ENCODE results near the gene RGPD4. TPM values are rescaled to one million over a fixed set of nuclear protein-coding genes. Genes with fewer than 3 reads are reported as not detected.

The RGPD4 gene
- total RNA-seq, 1 experiment from 2014 or later = 0.04 TPM

DNA sequence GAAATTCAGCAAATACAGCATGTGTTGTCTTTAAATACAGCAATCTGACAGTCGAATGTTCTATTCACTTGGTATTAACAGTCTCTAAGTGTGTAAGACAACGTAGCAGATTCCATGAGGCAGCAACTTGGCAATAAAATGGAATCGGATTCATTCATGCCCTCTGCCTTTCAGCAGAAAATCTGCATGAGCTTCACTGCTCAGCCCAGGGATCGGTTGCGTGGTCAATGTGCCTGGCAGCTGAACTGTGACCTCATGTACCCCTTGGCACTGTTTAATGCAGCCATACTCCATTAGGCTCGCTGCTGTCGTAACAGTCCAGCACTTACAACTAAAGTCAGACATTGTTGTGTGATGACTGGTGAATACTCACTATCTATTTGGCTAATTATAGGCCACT, 17.7 kb upstream of the RGPD4 start:
- no peaks in the 10 kb centered on the region for H3K27me3 Mint-ChIP-seq (ENCODE audit: low read depth)
- ChIA-PET POLR2A (interaction anchor here (0.6 kb wide), 1 partner anchor 1118 kb away, joined by 4 read pairs; no protein-coding TSS in a partner anchor), CTCF (no interaction called here)
- no peak overlapping the region for H3K27ac Mint-ChIP-seq
- TF ChIP-seq ZMAT4 (CRISPR knock-in tag; IDR thresholded peaks at IDR 0.05) = no peak
- TF ChIP-seq TP53 (CRISPR knock-in tag; IDR thresholded peaks at IDR 0.05) = no peak
- TF ChIP-seq GTF2I (CRISPR knock-in tag; conservative IDR thresholded peaks at IDR 0.05) = no peak
- TF ChIP-seq MXD4 (CRISPR knock-in tag; IDR thresholded peaks at IDR 0.05; ENCODE audit: borderline replicate concordance) = no peak
- TF ChIP-seq, protein P1, sequence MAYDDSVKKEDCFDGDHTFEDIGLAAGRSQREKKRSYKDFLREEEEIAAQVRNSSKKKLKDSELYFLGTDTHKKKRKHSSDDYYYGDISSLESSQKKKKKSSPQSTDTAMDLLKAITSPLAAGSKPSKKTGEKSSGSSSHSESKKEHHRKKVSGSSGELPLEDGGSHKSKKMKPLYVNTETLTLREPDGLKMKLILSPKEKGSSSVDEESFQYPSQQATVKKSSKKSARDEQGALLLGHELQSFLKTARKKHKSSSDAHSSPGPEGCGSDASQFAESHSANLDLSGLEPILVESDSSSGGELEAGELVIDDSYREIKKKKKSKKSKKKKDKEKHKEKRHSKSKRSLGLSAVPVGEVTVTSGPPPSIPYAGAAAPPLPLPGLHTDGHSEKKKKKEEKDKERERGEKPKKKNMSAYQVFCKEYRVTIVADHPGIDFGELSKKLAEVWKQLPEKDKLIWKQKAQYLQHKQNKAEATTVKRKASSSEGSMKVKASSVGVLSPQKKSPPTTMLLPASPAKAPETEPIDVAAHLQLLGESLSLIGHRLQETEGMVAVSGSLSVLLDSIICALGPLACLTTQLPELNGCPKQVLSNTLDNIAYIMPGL (CRISPR knock-in tag; IDR thresholded peaks at IDR 0.05) = no peak
- TF ChIP-seq, protein P2, sequence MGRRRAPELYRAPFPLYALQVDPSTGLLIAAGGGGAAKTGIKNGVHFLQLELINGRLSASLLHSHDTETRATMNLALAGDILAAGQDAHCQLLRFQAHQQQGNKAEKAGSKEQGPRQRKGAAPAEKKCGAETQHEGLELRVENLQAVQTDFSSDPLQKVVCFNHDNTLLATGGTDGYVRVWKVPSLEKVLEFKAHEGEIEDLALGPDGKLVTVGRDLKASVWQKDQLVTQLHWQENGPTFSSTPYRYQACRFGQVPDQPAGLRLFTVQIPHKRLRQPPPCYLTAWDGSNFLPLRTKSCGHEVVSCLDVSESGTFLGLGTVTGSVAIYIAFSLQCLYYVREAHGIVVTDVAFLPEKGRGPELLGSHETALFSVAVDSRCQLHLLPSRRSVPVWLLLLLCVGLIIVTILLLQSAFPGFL (CRISPR knock-in tag; IDR thresholded peaks at IDR 0.05; ENCODE audit: borderline replicate concordance) = no peak
- no peak for TF ChIP-seq FOXK1 (CRISPR knock-in tag; IDR thresholded peaks at IDR 0.05)
- no peak overlapping the region for H3K4me3 Mint-ChIP-seq
- no peaks in the 10 kb centered on the region for H3K36me3 Mint-ChIP-seq
- no peak for ATAC-seq
- H3K4me1 Mint-ChIP-seq = peaks cover 17% of the 10 kb centered on the region
- no peak for DNase-seq (ENCODE audit: low spot score)
- H3K9me3 Mint-ChIP-seq = peaks cover 9% of the 10 kb centered on the region

DNA sequence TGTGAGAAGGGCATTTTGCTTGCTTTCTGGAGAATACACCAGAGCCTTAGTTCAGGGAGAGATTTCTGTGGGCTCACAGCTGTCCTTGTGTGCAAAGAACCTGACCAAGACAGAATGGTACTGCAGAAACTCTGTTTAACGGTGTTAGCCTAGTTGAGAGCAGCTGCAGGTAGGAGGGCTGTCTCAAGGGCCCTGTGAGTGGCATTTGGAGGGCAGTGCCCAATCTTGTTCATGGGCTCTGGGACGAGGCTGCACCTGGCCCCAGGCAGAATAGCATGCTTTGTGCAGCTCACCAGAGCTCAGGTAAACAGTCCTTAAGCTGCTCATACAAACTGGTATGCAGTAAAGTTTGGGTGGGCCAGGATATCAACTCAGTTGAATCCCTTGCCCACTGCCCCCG, 16.9 kb upstream of the RGPD4 start:
- TF ChIP-seq TEAD1 (CRISPR knock-in tag; IDR thresholded peaks at IDR 0.05) (no peak), NR2C2 (CRISPR knock-in tag; IDR thresholded peaks at IDR 0.05) (no peak), ETV6 (CRISPR knock-in tag; IDR thresholded peaks at IDR 0.05) (no peak), ZNF138 (CRISPR knock-in tag; conservative IDR thresholded peaks at IDR 0.05) (no peak), ZNF416 (CRISPR knock-in tag; IDR thresholded peaks at IDR 0.05) (no peak), NFYB (CRISPR knock-in tag; conservative IDR thresholded peaks at IDR 0.05; ENCODE audit: low read depth) (no peak), FOXP1 (CRISPR knock-in tag; IDR thresholded peaks at IDR 0.05; ENCODE audit: borderline replicate concordance) (no peak), ZNF281 (CRISPR knock-in tag; IDR thresholded peaks at IDR 0.05) (no peak)
- TF ChIP-seq, protein P2 (CRISPR knock-in tag; IDR thresholded peaks at IDR 0.05; ENCODE audit: borderline replicate concordance) = no peak
- Mint-ChIP-seq H3K27ac (no peak overlapping the region), H3K9me3 (peaks cover 14% of the 10 kb centered on the region), H3K36me3 (peaks cover 4% of the 10 kb centered on the region; the same call in 1 of the 2 replicates), H3K4me3 (no peak overlapping the region), H3K27me3 (ENCODE audit: low read depth) (no peaks in the 10 kb centered on the region), H3K4me1 (peaks cover 17% of the 10 kb centered on the region)
- DNase-seq (ENCODE audit: low spot score) (no peak), ATAC-seq (no peak)
- ChIA-PET CTCF (no interaction called here), POLR2A (no interaction called here)

DNA sequence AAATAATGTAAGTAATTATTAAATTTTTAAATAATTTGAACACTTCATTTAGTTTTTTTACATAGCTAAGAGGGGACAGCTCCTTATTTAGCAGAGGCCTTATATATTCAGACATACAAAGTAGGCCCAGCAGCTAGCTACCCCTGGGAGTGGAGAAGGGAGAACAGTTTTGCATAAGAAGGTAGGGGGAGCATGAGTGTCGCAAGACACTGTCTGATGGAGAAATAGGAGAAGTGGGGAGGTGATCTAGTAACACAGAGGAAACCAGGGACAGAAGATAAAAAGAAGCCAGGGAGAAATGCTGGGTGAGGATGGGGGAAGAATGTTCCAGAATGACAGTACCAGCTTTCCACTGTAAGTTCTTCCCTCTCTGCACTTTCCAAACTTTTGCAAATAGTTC, 16.0 kb upstream of the RGPD4 start:
- peaks cover 17% of the 10 kb centered on the region for H3K4me1 Mint-ChIP-seq
- no peak for DNase-seq (ENCODE audit: low spot score)
- H3K27me3 Mint-ChIP-seq (ENCODE audit: low read depth) = no peaks in the 10 kb centered on the region
- POLR2A ChIA-PET = interaction anchor here (0.8 kb wide), 1 partner anchor 40 kb away, joined by 3 read pairs; no protein-coding TSS in a partner anchor
- ATAC-seq = peak; percentile 72
- CTCF ChIA-PET = interaction anchor here (1.1 kb wide), 1 partner anchor 23 kb away, joined by 3 read pairs; no protein-coding TSS in a partner anchor
- H3K4me3 Mint-ChIP-seq = no peak overlapping the region
- peaks cover 13% of the 10 kb centered on the region for H3K9me3 Mint-ChIP-seq
- peaks cover 4% of the 10 kb centered on the region; the same call in 1 of the 2 replicates for H3K36me3 Mint-ChIP-seq
- H3K27ac Mint-ChIP-seq = no peak overlapping the region
- TF ChIP-seq ATF1 (CRISPR knock-in tag; IDR thresholded peaks at IDR 0.05) (no peak), MYBL2 (CRISPR knock-in tag; IDR thresholded peaks at IDR 0.05) (no peak), FOXJ3 (CRISPR knock-in tag; IDR thresholded peaks at IDR 0.05; ENCODE audit: borderline replicate concordance) (no peak)
- TF ChIP-seq, protein P3, sequence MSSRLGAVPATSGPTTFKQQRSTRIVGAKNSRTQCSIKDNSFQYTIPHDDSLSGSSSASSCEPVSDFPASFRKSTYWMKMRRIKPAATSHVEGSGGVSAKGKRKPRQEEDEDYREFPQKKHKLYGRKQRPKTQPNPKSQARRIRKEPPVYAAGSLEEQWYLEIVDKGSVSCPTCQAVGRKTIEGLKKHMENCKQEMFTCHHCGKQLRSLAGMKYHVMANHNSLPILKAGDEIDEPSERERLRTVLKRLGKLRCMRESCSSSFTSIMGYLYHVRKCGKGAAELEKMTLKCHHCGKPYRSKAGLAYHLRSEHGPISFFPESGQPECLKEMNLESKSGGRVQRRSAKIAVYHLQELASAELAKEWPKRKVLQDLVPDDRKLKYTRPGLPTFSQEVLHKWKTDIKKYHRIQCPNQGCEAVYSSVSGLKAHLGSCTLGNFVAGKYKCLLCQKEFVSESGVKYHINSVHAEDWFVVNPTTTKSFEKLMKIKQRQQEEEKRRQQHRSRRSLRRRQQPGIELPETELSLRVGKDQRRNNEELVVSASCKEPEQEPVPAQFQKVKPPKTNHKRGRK (CRISPR knock-in tag; IDR thresholded peaks at IDR 0.05; ENCODE audit: borderline replicate concordance) = no peak
- TF ChIP-seq, protein P4, sequence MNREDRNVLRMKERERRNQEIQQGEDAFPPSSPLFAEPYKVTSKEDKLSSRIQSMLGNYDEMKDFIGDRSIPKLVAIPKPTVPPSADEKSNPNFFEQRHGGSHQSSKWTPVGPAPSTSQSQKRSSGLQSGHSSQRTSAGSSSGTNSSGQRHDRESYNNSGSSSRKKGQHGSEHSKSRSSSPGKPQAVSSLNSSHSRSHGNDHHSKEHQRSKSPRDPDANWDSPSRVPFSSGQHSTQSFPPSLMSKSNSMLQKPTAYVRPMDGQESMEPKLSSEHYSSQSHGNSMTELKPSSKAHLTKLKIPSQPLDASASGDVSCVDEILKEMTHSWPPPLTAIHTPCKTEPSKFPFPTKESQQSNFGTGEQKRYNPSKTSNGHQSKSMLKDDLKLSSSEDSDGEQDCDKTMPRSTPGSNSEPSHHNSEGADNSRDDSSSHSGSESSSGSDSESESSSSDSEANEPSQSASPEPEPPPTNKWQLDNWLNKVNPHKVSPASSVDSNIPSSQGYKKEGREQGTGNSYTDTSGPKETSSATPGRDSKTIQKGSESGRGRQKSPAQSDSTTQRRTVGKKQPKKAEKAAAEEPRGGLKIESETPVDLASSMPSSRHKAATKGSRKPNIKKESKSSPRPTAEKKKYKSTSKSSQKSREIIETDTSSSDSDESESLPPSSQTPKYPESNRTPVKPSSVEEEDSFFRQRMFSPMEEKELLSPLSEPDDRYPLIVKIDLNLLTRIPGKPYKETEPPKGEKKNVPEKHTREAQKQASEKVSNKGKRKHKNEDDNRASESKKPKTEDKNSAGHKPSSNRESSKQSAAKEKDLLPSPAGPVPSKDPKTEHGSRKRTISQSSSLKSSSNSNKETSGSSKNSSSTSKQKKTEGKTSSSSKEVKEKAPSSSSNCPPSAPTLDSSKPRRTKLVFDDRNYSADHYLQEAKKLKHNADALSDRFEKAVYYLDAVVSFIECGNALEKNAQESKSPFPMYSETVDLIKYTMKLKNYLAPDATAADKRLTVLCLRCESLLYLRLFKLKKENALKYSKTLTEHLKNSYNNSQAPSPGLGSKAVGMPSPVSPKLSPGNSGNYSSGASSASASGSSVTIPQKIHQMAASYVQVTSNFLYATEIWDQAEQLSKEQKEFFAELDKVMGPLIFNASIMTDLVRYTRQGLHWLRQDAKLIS (CRISPR knock-in tag; IDR thresholded peaks at IDR 0.05; ENCODE audit: borderline replicate concordance) = no peak
